HepG2 (cell line): Measurements from ENCODE around the gene GNAS-AS1. TPM values are rescaled to one million over a fixed set of nuclear protein-coding genes. Genes with fewer than 3 reads are reported as not detected.
A peak's percentile ranks its signal among the peaks of the same experiment; 100 is the strongest.

Experiments used
- ARID4A ChIP-seq: sonication (generic); formaldehyde crosslinking; IDR thresholded peaks from 2 replicates; pipeline ENCODE4 v1.5.0; 2020; ENCODE audit warnings: mild to moderate bottlenecking, missing genetic modification reagents, borderline replicate concordance
- GATA4 ChIP-seq: sonication (generic); IDR thresholded peaks from 2 replicates; pipeline ENCODE4 v1.6.1; 2016; ENCODE audit warnings: antibody characterized with exemption, low read depth, borderline replicate concordance
- HOMEZ ChIP-seq: IDR thresholded peaks from 2 replicates; pipeline ENCODE4 v1.6.1; 2016; ENCODE audit warnings: low read depth
- ZBED4 ChIP-seq: sonication (generic); formaldehyde crosslinking; IDR thresholded peaks from 2 replicates; pipeline ENCODE4 v1.4.0; 2020; ENCODE audit warnings: missing genetic modification reagents, borderline replicate concordance
- ZBTB10 ChIP-seq: sonication (generic); formaldehyde crosslinking; IDR thresholded peaks from 2 replicates; pipeline ENCODE4 v1.4.0; 2020; ENCODE audit warnings: missing genetic modification reagents, borderline replicate concordance
- ZBTB20 ChIP-seq: sonication (generic); formaldehyde crosslinking; IDR thresholded peaks from 2 replicates; pipeline ENCODE4 v1.8.1; 2023; ENCODE audit warnings: missing genetic modification reagents, low read depth, mild to moderate bottlenecking, borderline replicate concordance
- ZFX ChIP-seq: sonication (generic); formaldehyde crosslinking; IDR thresholded peaks from 2 replicates; pipeline ENCODE4 v1.4.0; 2020; ENCODE audit warnings: mild to moderate bottlenecking, low read depth, missing genetic modification reagents, moderate library complexity
- ZNF232 ChIP-seq: sonication (generic); formaldehyde crosslinking; IDR thresholded peaks from 2 replicates; pipeline ENCODE4 v1.4.0; 2020; ENCODE audit warnings: missing genetic modification reagents, borderline replicate concordance
- ZNF513 ChIP-seq: sonication (generic); formaldehyde crosslinking; conservative IDR thresholded peaks from 2 replicates; pipeline ENCODE4 v1.5.0; 2020; ENCODE audit warnings: missing genetic modification reagents
- ZNF704 ChIP-seq: sonication (generic); formaldehyde crosslinking; IDR thresholded peaks from 2 replicates; pipeline ENCODE4 v1.8.1; 2023; ENCODE audit warnings: mild to moderate bottlenecking, inconsistent platforms, moderate library complexity, missing genetic modification reagents, borderline replicate concordance
- polyA plus RNA-seq, 8 experiments: library from polyadenylated mRNA; depleted of rRNA in 3 of 8; stranded (reverse) in 7 of 8; unstranded in 1 of 8; fragments of >200 nt; fragmentation: Illumina TruSeq in 4 of 8; extraction: Trizol in 4 of 8; gene quantifications; 2 replicates each; pipeline versions ENCODE4 v1.2.1 to v1.2.3, GENCODE V29; 2011 to 2016; ENCODE audit warnings: low read depth in 4 of 8, missing spikeins in 1 of 8, mixed read lengths in 1 of 8; ENCODE audit not compliant: insufficient read depth in 1 of 8
- total RNA-seq, 5 experiments: library from RNA; depleted of rRNA; stranded (reverse); fragments of >200 nt; fragmentation: Illumina TruSeq; extraction: Trizol; gene quantifications; 2 replicates each; pipeline ENCODE4 v1.2.3, GENCODE V29; 2016; ENCODE audit warnings: low read depth in 1 of 5

The GNAS-AS1 gene
- total and polyA plus RNA-seq, 2 of the 13 experiments (the other 11 are each of a cell fraction or from before 2014, with no cell fraction given) = not detected

- TF ChIP-seq HOMEZ (CRISPR knock-in tag) = no peak
- no peak for TF ChIP-seq ZBTB20
- no peak for TF ChIP-seq ZNF704
- peak; percentile 57; the same call in 1 of the 2 replicates for TF ChIP-seq ZNF232 (CRISPR knock-in tag)
- peak; percentile 65; the same call in 1 of the 2 replicates for TF ChIP-seq ARID4A (CRISPR knock-in tag)
- TF ChIP-seq ZBTB10 (CRISPR knock-in tag) = 0 out of 2 replicates have a peak, but pooled peaks have one; percentile 12
- TF ChIP-seq ZNF513 = 0 out of 2 replicates have a peak, but pooled peaks have one; percentile 62
- peak; percentile 67; the same call in 1 of the 2 replicates for TF ChIP-seq GATA4
- TF ChIP-seq ZBED4 (CRISPR knock-in tag) = no peak
- no peak for TF ChIP-seq ZFX (CRISPR knock-in tag)
Observed at GRCh38 chr20:58888521-58889333, 38.0 kb upstream of the GNAS-AS1 start (continued).
